Activated CD4-positive, alpha-beta memory T cell treated with anti-CD3 and anti-CD28 coated beads for 36 hours (primary cell): ENCODE results near the gene ZNF335. TPM values are rescaled to one million over a fixed set of nuclear protein-coding genes. Genes with fewer than 3 reads are reported as not detected.

Source experiments
- CTCF ChIA-PET: fragments of 350-600 bp; sonication (Branson Sonifier 250); formaldehyde crosslinking; loops from one replicate; lab custom pipeline; 2021; ENCODE audit warnings: antibody characterized with exemption, inconsistent platforms; lab: Charles Lee
- POLR2A ChIA-PET: fragments of 350-600 bp; sonication (Branson Sonifier 250); formaldehyde crosslinking; loops from one replicate; lab custom pipeline; 2021; ENCODE audit warnings: antibody characterized with exemption; lab: Charles Lee
- DNase-seq: peaks from one replicate; pipeline ENCODE4 v3.0.0-alpha.2; 2020
- H3K27ac Mint-ChIP-seq: one replicate; pipeline ENCODE4 v1.8.0; 2021; ENCODE audit warnings: mixed read lengths
- H3K27me3 Mint-ChIP-seq: one replicate; pipeline ENCODE4 v1.8.0; 2021; ENCODE audit warnings: mixed read lengths
- H3K36me3 Mint-ChIP-seq: one replicate; pipeline ENCODE4 v1.8.0; 2021; ENCODE audit warnings: mixed read lengths
- H3K4me1 Mint-ChIP-seq: one replicate; pipeline ENCODE4 v1.8.0; 2021; ENCODE audit warnings: low read depth, mixed read lengths
- H3K4me3 Mint-ChIP-seq: one replicate; pipeline ENCODE4 v1.8.0; 2021; ENCODE audit warnings: mild to moderate bottlenecking, mixed read lengths
- H3K9me3 Mint-ChIP-seq: one replicate; pipeline ENCODE4 v1.8.0; 2021; ENCODE audit warnings: mixed read lengths
- intact Hi-C: fragments of 100-400 bp; cut with micrococcal nuclease; formaldehyde crosslinking; loops from one replicate; pipeline ENCODE4 v1.15.1; 2023
- total RNA-seq, 2 experiments: library from RNA; stranded (reverse); gene quantifications; one replicate each; pipeline ENCODE4 v1.2.3, GENCODE V29; 2021

ZNF335 gene
- total RNA-seq, 2 experiments from 2014 or later = 24.1 to 26.0 TPM

- Mint-ChIP-seq H3K9me3 (no peaks in the 10 kb centered on the region), H3K36me3 (no peaks in the 10 kb centered on the region), H3K4me3 (no peak overlapping the region), H3K27me3 (peaks cover 1% of the 10 kb centered on the region), H3K27ac (no peak overlapping the region), H3K4me1 (peaks cover 3% of the 10 kb centered on the region)
- POLR2A ChIA-PET = no interaction called here
- intact Hi-C loops = no loop called here
- DNase-seq = no peak
- CTCF ChIA-PET = interaction anchor here (1.5 kb wide), 1 partner anchor 44 kb away, joined by 4 read pairs; no protein-coding TSS in a partner anchor
These were observed 45.3 kb downstream of the ZNF335 start for GRCh38 chr20:45926731-45927070.

- no peak overlapping the region for H3K27ac Mint-ChIP-seq
- ChIA-PET CTCF (interaction anchor here (1.5 kb wide), 1 partner anchor 44 kb away, joined by 4 read pairs; no protein-coding TSS in a partner anchor), POLR2A (interaction anchor here (1.7 kb wide), 1 partner anchor 9 kb away, joined by 7 read pairs; the partner anchor contains the start of gene PCIF1)
- peaks cover 3% of the 10 kb centered on the region for H3K4me1 Mint-ChIP-seq
- intact Hi-C loops = no loop called here
- no peak for DNase-seq
- H3K4me3 Mint-ChIP-seq = no peak overlapping the region
- H3K36me3 Mint-ChIP-seq = no peaks in the 10 kb centered on the region
- peaks cover 2% of the 10 kb centered on the region for H3K27me3 Mint-ChIP-seq
- H3K9me3 Mint-ChIP-seq = no peaks in the 10 kb centered on the region
These were observed 46.0 kb downstream of the ZNF335 start for GRCh38 chr20:45925821-45926506.

- Mint-ChIP-seq H3K27ac (no peak overlapping the region), H3K9me3 (no peaks in the 10 kb centered on the region), H3K36me3 (no peaks in the 10 kb centered on the region), H3K27me3 (peaks cover 10% of the 10 kb centered on the region), H3K4me3 (no peak overlapping the region), H3K4me1 (peaks cover 3% of the 10 kb centered on the region)
- POLR2A ChIA-PET = interaction anchor here (1.7 kb wide), 1 partner anchor 10 kb away, joined by 7 read pairs; the partner anchor contains the start of gene PCIF1
- intact Hi-C loops = no loop called here
- DNase-seq = no peak
- CTCF ChIA-PET = interaction anchor here (0.6 to 1.3 kb wide), 2 partner anchors 88 to 118 kb away, joined by 3 to 4 read pairs; no protein-coding TSS in a partner anchor
These were observed 47.4 kb downstream of the ZNF335 start for GRCh38 chr20:45924391-45925261.

GRCh38 chr20:45921337-45922189, 50.4 kb downstream of the ZNF335 start:
- no peak for DNase-seq
- Mint-ChIP-seq H3K27me3 (peaks cover 13% of the 10 kb centered on the region), H3K27ac (no peak overlapping the region), H3K36me3 (no peaks in the 10 kb centered on the region), H3K9me3 (no peaks in the 10 kb centered on the region), H3K4me3 (no peak overlapping the region), H3K4me1 (peaks cover 3% of the 10 kb centered on the region)
- CTCF ChIA-PET = no interaction called here
- POLR2A ChIA-PET = interaction anchor here (1.3 to 2.7 kb wide), 2 partner anchors 12 to 13 kb away, joined by 3 to 9 read pairs; partner anchors contain the start of gene PCIF1
- intact Hi-C loops = no loop called here

- ChIA-PET POLR2A (interaction anchor here (1.3 to 2.7 kb wide), 2 partner anchors 11 to 14 kb away, joined by 3 to 9 read pairs; partner anchors contain the start of gene PCIF1), CTCF (interaction anchor here (0.8 kb wide), 1 partner anchor 1625 kb away, joined by 3 read pairs; no protein-coding TSS in a partner anchor)
- no peak for DNase-seq
- Mint-ChIP-seq H3K27ac (no peak overlapping the region), H3K36me3 (no peaks in the 10 kb centered on the region), H3K4me3 (no peak overlapping the region), H3K4me1 (peaks cover 3% of the 10 kb centered on the region), H3K27me3 (peaks cover 18% of the 10 kb centered on the region), H3K9me3 (no peaks in the 10 kb centered on the region)
- intact Hi-C loops = no loop called here
These were observed 51.3 kb downstream of the ZNF335 start for GRCh38 chr20:45920462-45921336.

GRCh38 chr20:45919542-45920399, 52.2 kb downstream of the ZNF335 start:
- Mint-ChIP-seq H3K4me1 (peaks cover 3% of the 10 kb centered on the region), H3K4me3 (no peak overlapping the region), H3K36me3 (no peaks in the 10 kb centered on the region), H3K27ac (no peak overlapping the region), H3K9me3 (no peaks in the 10 kb centered on the region), H3K27me3 (peaks cover 18% of the 10 kb centered on the region)
- ChIA-PET CTCF (interaction anchor here (0.8 to 1.0 kb wide), 3 partner anchors 50 to 1626 kb away, joined by 3 to 4 read pairs (median 3); no protein-coding TSS in a partner anchor), POLR2A (interaction anchor here (2.7 kb wide), 1 partner anchor 15 kb away, joined by 9 read pairs; the partner anchor contains the start of gene PCIF1)
- intact Hi-C loops = no loop called here
- no peak for DNase-seq

- Mint-ChIP-seq H3K27me3 (peaks cover 21% of the 10 kb centered on the region), H3K27ac (no peak overlapping the region), H3K36me3 (no peaks in the 10 kb centered on the region), H3K4me1 (no peaks in the 10 kb centered on the region), H3K4me3 (no peak overlapping the region), H3K9me3 (no peaks in the 10 kb centered on the region)
- DNase-seq = no peak
- intact Hi-C loops = no loop called here
- POLR2A ChIA-PET = interaction anchor here (2.7 kb wide), 1 partner anchor 16 kb away, joined by 9 read pairs; the partner anchor contains the start of gene PCIF1
- CTCF ChIA-PET = interaction anchor here (0.8 to 1.0 kb wide), 2 partner anchors 50 to 94 kb away, joined by 3 to 4 read pairs; no protein-coding TSS in a partner anchor
These were observed 53.0 kb downstream of the ZNF335 start for GRCh38 chr20:45918779-45919537.

- Mint-ChIP-seq H3K4me3 (no peak overlapping the region), H3K4me1 (no peaks in the 10 kb centered on the region), H3K27me3 (peaks cover 21% of the 10 kb centered on the region), H3K36me3 (no peaks in the 10 kb centered on the region), H3K27ac (no peak overlapping the region), H3K9me3 (no peaks in the 10 kb centered on the region)
- intact Hi-C loops = no loop called here
- POLR2A ChIA-PET = interaction anchor here (0.6 kb wide), 1 partner anchor 18 kb away, joined by 6 read pairs; no protein-coding TSS in a partner anchor
- DNase-seq = no peak
- CTCF ChIA-PET = no interaction called here
These were observed 53.7 kb downstream of the ZNF335 start for GRCh38 chr20:45918182-45918737.

- Mint-ChIP-seq H3K9me3 (no peaks in the 10 kb centered on the region), H3K36me3 (no peaks in the 10 kb centered on the region), H3K4me3 (no peak overlapping the region), H3K27me3 (peaks cover 23% of the 10 kb centered on the region), H3K4me1 (peaks cover 2% of the 10 kb centered on the region), H3K27ac (no peak overlapping the region)
- CTCF ChIA-PET = no interaction called here
- POLR2A ChIA-PET = interaction anchor here (0.6 kb wide), 1 partner anchor 18 kb away, joined by 6 read pairs; no protein-coding TSS in a partner anchor
- intact Hi-C loops = no loop called here
- no peak for DNase-seq
These were observed 54.2 kb downstream of the ZNF335 start for GRCh38 chr20:45917790-45918141.
